ENCODE data around the gene BNC2.

- TF ChIP-seq POLR2A (IDR thresholded peaks at IDR 0.05; ENCODE audit: low read length) = no peak
- no peak for TF ChIP-seq GATA1 (IDR thresholded peaks at IDR 0.05; ENCODE audit: low read depth, low read length)
Measured at GRCh38 chr9:16516891-16517290, 353.6 kb downstream of the BNC2 start.
